Measurements from ENCODE around the gene MTCL3.

Gene MTCL3

DNA sequence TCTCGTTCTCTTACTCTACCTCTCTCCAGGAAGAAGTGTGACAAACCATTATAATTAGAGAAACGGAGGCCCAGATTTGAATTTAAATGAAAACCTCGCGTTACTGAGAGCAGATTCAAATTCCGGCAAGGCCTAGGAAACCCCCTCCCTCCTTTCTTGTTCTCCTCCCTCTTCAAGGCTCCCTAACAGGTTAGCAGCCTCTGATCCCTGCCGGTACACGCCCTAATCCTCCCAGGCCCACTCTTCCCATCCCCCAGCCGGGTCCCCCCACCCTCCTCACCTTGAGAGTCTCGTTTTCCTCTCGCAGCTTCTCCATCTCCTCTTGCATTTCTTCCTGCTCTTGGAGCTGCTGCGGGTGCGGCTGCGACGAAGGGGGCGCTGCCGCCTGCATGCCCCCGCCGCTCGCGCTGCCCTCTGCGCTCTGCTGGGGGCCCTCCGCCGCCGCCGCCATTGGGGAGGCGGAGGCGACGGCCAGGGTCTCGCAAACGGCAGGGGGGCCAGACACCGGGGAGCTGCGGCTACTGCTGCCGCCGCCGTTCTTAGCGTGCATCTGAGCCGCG, 3.8 kb downstream of the MTCL3 start:
- Histone ChIP-seq H3K4me1 (ENCODE audit: insufficient read depth, low read length) (peaks cover 5% of the 10 kb centered on the region), H4K20me1 (ENCODE audit: insufficient read depth, low read length) (peaks cover 5% of the 10 kb centered on the region), H3K4me3 (replicated peaks in 1 of 3; ENCODE audit: insufficient read depth in 1 of 3, low read depth in 2 of 3, low read length in 3 of 3) (peak overlapping the region; percentile 28 to 64 (median 44); a peak in 5 of 6 replicates), H3K27me3 (ENCODE audit: control insufficient read depth in 1 of 2, insufficient read depth in 2 of 2, low read length in 2 of 2) (peaks cover 4 to 38% of the 10 kb centered on the region in 2 experiments; a peak in 3 of 5 replicates), H3K9me3 (ENCODE audit: low read length) (no peaks in the 10 kb centered on the region), H2AFZ (ENCODE audit: low read length) (no peak overlapping the region), H3K36me3 (replicated peaks in 1 of 2; ENCODE audit: control insufficient read depth in 1 of 2, insufficient read depth in 2 of 2, low read length in 2 of 2) (no peaks in the 10 kb centered on the region), H3K9ac (ENCODE audit: insufficient read depth, low read depth, low read length) (no peak overlapping the region), H3K4me2 (ENCODE audit: low read depth, low read length) (peak overlapping the region; percentile 66), H3K79me2 (ENCODE audit: insufficient read depth, low read length) (no peaks in the 10 kb centered on the region), H3K27ac (ENCODE audit: extremely low read length, insufficient read depth, low read length) (no peak overlapping the region)
- 13% methylated on average over 34 of the region's 38 CpGs for WGBS (ENCODE audit: low lambda C conversion rate)
- intact Hi-C loops (cut with micrococcal nuclease; ENCODE audit: unreplicated experiment) (no loop called here), in situ Hi-C loops (cut with HindIII; ENCODE audit: extremely low pct_ligation_motif_present, low pct_unique_long_range_greater_than_20kb) (no loop called here)
- ChIA-PET CTCF (ENCODE audit: low intra/inter-chr PET ratio, low total read pairs) (no interaction called here), POLR2A (no interaction called here)
- FAIRE-seq (no peak), ATAC-seq (peak; percentile 53), DNase-seq (ENCODE audit: low spot score) (no peak)
- BruUV-seq (replicated peaks) = no TSS peak
- TF ChIP-seq, protein P1, sequence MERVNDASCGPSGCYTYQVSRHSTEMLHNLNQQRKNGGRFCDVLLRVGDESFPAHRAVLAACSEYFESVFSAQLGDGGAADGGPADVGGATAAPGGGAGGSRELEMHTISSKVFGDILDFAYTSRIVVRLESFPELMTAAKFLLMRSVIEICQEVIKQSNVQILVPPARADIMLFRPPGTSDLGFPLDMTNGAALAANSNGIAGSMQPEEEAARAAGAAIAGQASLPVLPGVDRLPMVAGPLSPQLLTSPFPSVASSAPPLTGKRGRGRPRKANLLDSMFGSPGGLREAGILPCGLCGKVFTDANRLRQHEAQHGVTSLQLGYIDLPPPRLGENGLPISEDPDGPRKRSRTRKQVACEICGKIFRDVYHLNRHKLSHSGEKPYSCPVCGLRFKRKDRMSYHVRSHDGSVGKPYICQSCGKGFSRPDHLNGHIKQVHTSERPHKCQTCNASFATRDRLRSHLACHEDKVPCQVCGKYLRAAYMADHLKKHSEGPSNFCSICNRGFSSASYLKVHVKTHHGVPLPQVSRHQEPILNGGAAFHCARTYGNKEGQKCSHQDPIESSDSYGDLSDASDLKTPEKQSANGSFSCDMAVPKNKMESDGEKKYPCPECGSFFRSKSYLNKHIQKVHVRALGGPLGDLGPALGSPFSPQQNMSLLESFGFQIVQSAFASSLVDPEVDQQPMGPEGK (CRISPR knock-in tag; IDR thresholded peaks at IDR 0.05) = peak; percentile 49; the same call in 1 of the 2 replicates
- TF ChIP-seq BRD4 (CRISPR knock-in tag; IDR thresholded peaks at IDR 0.05) (no peak), JUNB (CRISPR knock-in tag; IDR thresholded peaks at IDR 0.05; ENCODE audit: borderline replicate concordance) (no peak), FOXP1 (IDR thresholded peaks at IDR 0.05) (no peak), FOXP1 (CRISPR knock-in tag; IDR thresholded peaks at IDR 0.05) (no peak), ZNF18 (CRISPR knock-in tag; IDR thresholded peaks at IDR 0.05; ENCODE audit: insufficient replicate concordance) (no peak), EP300 (IDR thresholded peaks at IDR 0.05; ENCODE audit: low read depth in 2 of 2, low read length in 2 of 2) (no peak), EP300 (CRISPR knock-in tag; IDR thresholded peaks at IDR 0.05; ENCODE audit: borderline replicate concordance) (no peak), ZNF430 (CRISPR knock-in tag; IDR thresholded peaks at IDR 0.05) (no peak), ZNF101 (CRISPR knock-in tag; IDR thresholded peaks at IDR 0.05; ENCODE audit: borderline replicate concordance, low read depth) (no peak), CHCHD3 (CRISPR knock-in tag; IDR thresholded peaks at IDR 0.05) (no peak), NCOA2 (CRISPR knock-in tag; IDR thresholded peaks at IDR 0.05) (no peak), GATA4 (IDR thresholded peaks at IDR 0.05; ENCODE audit: borderline replicate concordance, low read depth) (no peak)
- TF ChIP-seq, protein P2, sequence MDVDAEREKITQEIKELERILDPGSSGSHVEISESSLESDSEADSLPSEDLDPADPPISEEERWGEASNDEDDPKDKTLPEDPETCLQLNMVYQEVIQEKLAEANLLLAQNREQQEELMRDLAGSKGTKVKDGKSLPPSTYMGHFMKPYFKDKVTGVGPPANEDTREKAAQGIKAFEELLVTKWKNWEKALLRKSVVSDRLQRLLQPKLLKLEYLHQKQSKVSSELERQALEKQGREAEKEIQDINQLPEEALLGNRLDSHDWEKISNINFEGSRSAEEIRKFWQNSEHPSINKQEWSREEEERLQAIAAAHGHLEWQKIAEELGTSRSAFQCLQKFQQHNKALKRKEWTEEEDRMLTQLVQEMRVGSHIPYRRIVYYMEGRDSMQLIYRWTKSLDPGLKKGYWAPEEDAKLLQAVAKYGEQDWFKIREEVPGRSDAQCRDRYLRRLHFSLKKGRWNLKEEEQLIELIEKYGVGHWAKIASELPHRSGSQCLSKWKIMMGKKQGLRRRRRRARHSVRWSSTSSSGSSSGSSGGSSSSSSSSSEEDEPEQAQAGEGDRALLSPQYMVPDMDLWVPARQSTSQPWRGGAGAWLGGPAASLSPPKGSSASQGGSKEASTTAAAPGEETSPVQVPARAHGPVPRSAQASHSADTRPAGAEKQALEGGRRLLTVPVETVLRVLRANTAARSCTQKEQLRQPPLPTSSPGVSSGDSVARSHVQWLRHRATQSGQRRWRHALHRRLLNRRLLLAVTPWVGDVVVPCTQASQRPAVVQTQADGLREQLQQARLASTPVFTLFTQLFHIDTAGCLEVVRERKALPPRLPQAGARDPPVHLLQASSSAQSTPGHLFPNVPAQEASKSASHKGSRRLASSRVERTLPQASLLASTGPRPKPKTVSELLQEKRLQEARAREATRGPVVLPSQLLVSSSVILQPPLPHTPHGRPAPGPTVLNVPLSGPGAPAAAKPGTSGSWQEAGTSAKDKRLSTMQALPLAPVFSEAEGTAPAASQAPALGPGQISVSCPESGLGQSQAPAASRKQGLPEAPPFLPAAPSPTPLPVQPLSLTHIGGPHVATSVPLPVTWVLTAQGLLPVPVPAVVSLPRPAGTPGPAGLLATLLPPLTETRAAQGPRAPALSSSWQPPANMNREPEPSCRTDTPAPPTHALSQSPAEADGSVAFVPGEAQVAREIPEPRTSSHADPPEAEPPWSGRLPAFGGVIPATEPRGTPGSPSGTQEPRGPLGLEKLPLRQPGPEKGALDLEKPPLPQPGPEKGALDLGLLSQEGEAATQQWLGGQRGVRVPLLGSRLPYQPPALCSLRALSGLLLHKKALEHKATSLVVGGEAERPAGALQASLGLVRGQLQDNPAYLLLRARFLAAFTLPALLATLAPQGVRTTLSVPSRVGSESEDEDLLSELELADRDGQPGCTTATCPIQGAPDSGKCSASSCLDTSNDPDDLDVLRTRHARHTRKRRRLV (CRISPR knock-in tag; IDR thresholded peaks at IDR 0.05) = 0 out of 2 replicates have a peak, but pooled peaks have one; percentile 19
- TF ChIP-seq, protein P3, sequence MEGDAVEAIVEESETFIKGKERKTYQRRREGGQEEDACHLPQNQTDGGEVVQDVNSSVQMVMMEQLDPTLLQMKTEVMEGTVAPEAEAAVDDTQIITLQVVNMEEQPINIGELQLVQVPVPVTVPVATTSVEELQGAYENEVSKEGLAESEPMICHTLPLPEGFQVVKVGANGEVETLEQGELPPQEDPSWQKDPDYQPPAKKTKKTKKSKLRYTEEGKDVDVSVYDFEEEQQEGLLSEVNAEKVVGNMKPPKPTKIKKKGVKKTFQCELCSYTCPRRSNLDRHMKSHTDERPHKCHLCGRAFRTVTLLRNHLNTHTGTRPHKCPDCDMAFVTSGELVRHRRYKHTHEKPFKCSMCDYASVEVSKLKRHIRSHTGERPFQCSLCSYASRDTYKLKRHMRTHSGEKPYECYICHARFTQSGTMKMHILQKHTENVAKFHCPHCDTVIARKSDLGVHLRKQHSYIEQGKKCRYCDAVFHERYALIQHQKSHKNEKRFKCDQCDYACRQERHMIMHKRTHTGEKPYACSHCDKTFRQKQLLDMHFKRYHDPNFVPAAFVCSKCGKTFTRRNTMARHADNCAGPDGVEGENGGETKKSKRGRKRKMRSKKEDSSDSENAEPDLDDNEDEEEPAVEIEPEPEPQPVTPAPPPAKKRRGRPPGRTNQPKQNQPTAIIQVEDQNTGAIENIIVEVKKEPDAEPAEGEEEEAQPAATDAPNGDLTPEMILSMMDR (CRISPR knock-in tag; IDR thresholded peaks at IDR 0.05) = 0 out of 2 replicates have a peak, but pooled peaks have one; percentile 4

Measured in HepG2 (cell line).